ENCODE measurements around the gene RPH3AL. TPM values are rescaled to one million over a fixed set of nuclear protein-coding genes. Genes with fewer than 3 reads are reported as not detected.

Gene RPH3AL
- total and polyA plus RNA-seq, 8 donors = 43.4 to 89.1 (median 56.0) TPM

DNA sequence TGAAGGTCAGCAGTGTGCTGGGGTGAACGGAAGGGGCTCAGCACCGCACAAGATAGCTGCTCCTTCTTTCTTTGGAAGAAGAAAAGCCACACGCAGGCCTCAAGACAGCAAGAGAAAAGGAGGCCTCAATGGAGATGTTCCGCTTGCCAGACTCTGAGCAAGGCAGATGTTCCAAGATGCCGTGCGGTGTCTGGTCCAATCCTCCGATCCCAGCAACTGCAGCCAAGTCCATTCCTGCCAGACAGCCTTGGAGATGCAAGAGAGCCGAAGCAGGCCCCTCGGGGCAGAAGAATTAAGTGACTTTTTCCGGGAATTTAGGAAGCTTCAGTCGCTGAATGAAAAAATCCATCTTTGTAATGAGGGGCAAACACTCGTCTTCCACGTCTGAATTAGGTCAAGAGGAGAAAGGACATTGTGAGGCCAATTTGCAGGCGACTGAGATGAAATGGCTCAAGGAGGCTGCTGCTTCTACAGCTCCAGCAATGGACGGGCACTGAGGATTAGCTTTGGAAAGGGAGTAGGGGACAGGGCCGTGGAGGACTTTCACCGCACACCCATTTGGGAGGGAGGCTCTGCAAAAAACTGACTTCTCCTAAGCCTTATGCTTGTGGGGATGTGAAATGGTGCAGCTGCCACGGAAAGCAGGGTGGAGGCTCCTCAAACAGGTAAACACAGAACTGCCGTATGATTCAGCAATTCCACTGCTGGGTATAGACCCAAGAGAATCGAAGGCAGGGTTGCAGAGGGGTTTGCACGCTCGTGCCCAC is 44.7 kb downstream of the RPH3AL start:
- Histone ChIP-seq H3K9me3 (no peaks in the 10 kb centered on the region), H3K27me3 (no peaks in the 10 kb centered on the region), H3K27ac (peak overlapping the region in 1 of 4 donors; percentile 30), H3K36me3 (no peaks in the 10 kb centered on the region), H3K4me1 (no peaks in the 10 kb centered on the region), H3K4me3 (no peak overlapping the region)
- DNase-seq (peak; percentile 16 to 72 (median 56)), ATAC-seq (peak; percentile 62 to 89 (median 68)), FAIRE-seq (no peak)
- intact Hi-C loops (cut with DNase I) = loop anchor here in 1 of 3 donors (10.0 kb wide), 1 partner anchor 77 kb away; no protein-coding TSS in a partner anchor
- TF ChIP-seq, protein P1, sequence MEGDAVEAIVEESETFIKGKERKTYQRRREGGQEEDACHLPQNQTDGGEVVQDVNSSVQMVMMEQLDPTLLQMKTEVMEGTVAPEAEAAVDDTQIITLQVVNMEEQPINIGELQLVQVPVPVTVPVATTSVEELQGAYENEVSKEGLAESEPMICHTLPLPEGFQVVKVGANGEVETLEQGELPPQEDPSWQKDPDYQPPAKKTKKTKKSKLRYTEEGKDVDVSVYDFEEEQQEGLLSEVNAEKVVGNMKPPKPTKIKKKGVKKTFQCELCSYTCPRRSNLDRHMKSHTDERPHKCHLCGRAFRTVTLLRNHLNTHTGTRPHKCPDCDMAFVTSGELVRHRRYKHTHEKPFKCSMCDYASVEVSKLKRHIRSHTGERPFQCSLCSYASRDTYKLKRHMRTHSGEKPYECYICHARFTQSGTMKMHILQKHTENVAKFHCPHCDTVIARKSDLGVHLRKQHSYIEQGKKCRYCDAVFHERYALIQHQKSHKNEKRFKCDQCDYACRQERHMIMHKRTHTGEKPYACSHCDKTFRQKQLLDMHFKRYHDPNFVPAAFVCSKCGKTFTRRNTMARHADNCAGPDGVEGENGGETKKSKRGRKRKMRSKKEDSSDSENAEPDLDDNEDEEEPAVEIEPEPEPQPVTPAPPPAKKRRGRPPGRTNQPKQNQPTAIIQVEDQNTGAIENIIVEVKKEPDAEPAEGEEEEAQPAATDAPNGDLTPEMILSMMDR (IDR thresholded peaks at IDR 0.05) = no peak
- WGBS, 2 donors = 49 to 52% methylated on average over 22 of the region's 22 CpGs

- DNase-seq (peak in 3 of 6 donors; percentile 12 to 54 (median 26)), ATAC-seq (no peak), FAIRE-seq (no peak)
- intact Hi-C loops (cut with DNase I) = loop anchor here in 1 of 3 donors (10.0 kb wide), 1 partner anchor 78 kb away; no protein-coding TSS in a partner anchor
- Histone ChIP-seq H3K27ac (peak overlapping the region in 1 of 4 donors; percentile 30), H3K36me3 (peaks cover 0 to 1% (median 0%) of the 10 kb centered on the region in 3 donors), H3K9me3 (no peaks in the 10 kb centered on the region), H3K4me1 (no peaks in the 10 kb centered on the region), H3K4me3 (no peak overlapping the region), H3K27me3 (no peaks in the 10 kb centered on the region)
- 82 to 85% methylated on average over 13 to 16 of the region's 16 CpGs for WGBS, 2 donors
- TF ChIP-seq, protein P1 (IDR thresholded peaks at IDR 0.05) = no peak
Measured at GRCh38 chr17:307295-307691, 45.3 kb downstream of the RPH3AL start.

DNA sequence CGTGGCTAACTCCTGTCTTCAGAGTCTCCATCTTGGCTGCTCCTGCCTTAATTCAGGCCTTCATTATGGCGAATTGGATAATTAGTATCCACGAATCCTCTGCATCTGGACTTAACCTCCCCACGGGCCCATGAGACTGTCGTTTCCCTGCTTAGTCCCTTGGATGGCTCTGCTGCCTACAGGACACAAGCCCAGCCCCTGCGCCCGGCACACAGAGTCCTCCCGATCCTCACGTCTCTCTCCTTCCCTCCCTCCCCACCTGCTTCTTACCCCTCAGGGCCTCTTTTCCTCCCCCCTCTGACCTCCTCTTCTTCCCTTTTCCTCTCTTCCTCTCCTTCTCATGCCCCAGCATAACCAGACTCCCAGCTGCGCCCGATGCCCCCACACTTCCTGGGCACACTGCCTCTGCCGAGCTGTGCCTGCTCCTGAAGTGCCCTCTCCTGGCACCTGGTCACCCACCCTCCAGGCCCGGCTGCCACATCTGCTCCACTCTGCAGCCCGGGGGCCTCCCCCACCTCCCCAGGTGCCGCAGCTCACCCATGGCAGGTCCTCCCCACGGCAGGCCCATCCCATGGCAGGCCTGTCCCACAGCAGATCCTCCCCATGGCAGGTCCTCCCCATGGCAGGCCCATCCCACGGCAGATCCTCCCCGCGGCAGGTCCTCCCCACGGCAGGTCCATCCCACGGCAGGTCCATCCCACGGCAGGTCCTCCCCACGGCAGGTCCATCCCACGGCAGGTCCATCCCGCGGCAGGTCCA is 45.9 kb downstream of the RPH3AL start:
- Histone ChIP-seq H3K4me1 (no peaks in the 10 kb centered on the region), H3K27me3 (no peaks in the 10 kb centered on the region), H3K36me3 (peaks cover 0 to 6% (median 0%) of the 10 kb centered on the region in 3 donors), H3K27ac (no peak overlapping the region), H3K4me3 (no peak overlapping the region), H3K9me3 (no peaks in the 10 kb centered on the region)
- TF ChIP-seq, protein P1 (IDR thresholded peaks at IDR 0.05) = no peak
- intact Hi-C loops (cut with DNase I) = loop anchor here in 1 of 3 donors (10.0 kb wide), 1 partner anchor 78 kb away; no protein-coding TSS in a partner anchor
- no peak for ATAC-seq
- no peak for FAIRE-seq
- WGBS, 2 donors = 89 to 92% methylated on average over 22 to 26 of the region's 26 CpGs
- DNase-seq = peak in 3 of 6 donors; percentile 13 to 59 (median 29)

DNA sequence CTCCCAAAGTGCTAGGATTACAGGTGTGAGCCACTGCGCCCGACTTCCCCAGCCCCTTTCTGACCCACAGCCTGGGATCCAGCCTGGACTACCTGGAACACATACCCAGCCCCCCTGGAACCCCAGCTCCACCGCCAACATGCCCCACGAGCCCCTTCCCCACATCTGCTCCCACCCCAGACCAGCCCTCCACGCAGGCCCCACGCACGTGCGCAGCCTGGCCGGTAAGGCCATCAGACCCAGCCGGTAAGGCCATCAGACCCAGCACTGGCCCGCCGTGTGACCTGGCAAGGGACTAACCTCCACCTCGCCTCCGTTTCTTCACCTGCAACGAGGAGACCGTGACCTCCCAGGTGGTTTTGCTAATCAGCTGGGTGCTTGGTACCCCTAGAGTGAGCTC is 46.5 kb downstream of the RPH3AL start:
- ATAC-seq (no peak), DNase-seq (peak in 3 of 6 donors; percentile 12 to 64 (median 34)), FAIRE-seq (no peak)
- intact Hi-C loops (cut with DNase I) = loop anchor here in 1 of 3 donors (10.0 kb wide), 1 partner anchor 79 kb away; no protein-coding TSS in a partner anchor
- Histone ChIP-seq H3K9me3 (no peaks in the 10 kb centered on the region), H3K4me1 (no peaks in the 10 kb centered on the region), H3K4me3 (no peak overlapping the region), H3K27ac (no peak overlapping the region), H3K27me3 (no peaks in the 10 kb centered on the region), H3K36me3 (peaks cover 0 to 6% (median 0%) of the 10 kb centered on the region in 3 donors)
- TF ChIP-seq, protein P1 (IDR thresholded peaks at IDR 0.05) = no peak
- 94 to 97% methylated on average over 16 of the region's 16 CpGs for WGBS, 2 donors
